K562 (cell line): ENCODE results near the gene CPNE1. TPM values are rescaled to one million over a fixed set of nuclear protein-coding genes. Genes with fewer than 3 reads are reported as not detected.

Source experiments
- ATAC-seq: fragments of 200-7000 bp; cut with Tn5 transposase; 3 replicates; pipeline ENCODE4 v1.9.1; 2020; ENCODE audit warnings: moderate library complexity
- BruUV-seq: library from RNA; stranded (reverse); fragments of 400-500 nt; replicated peaks from 2 replicates; lab custom pipeline; 2021; lab: Mats Ljungman, UMichigan
- CTCF ChIA-PET: fragments of 300-600 bp; formaldehyde crosslinking; extraction: SDS; loops from one replicate; lab custom pipeline; 2021; ENCODE audit warnings: low intra/inter-chr PET ratio; lab: Yijun Ruan, JAX
- POLR2A ChIA-PET: fragments of 300-600, 350-650 bp; sonication (Branson Sonifier 250); formaldehyde crosslinking; extraction: SDS; loops from one replicate; lab custom pipeline; 2021; ENCODE audit warnings: antibody characterized with exemption, inconsistent platforms; lab: Yijun Ruan, JAX
- DNase-seq, 4 experiments: peaks; one replicate each; pipeline versions ENCODE4 v3.0.0 to v3.0.0-alpha.2; 2011 to 2018; ENCODE audit warnings: low spot score in 3 of 4, mixed read lengths in 3 of 4; ENCODE audit errors: extremely low read depth in 1 of 4
- FAIRE-seq: peaks from 2 replicates; lab custom pipeline; 2011; peaks lifted over from hg19 to GRCh38; lab: Jason Lieb, UNC
- H2AFZ ChIP-seq: 2 replicates; pipeline ENCODE4 v1.6.0; 2011; ENCODE audit warnings: low read depth, low read length, control low read depth, inconsistent platforms
- H3K27ac ChIP-seq: fragments of 200-600 bp; 3 replicates; pipeline ENCODE4 v1.8.0; 2011; ENCODE audit warnings: low read depth, mild to moderate bottlenecking, control low read depth, inconsistent platforms, low read length, moderate library complexity, mixed read lengths; ENCODE audit errors: extremely low read depth
- H3K27me3 ChIP-seq, 2 experiments: fragments of 300-600 bp in 1 of 2; 2 replicates in 1 of 2; 3 replicates in 1 of 2; pipeline versions ENCODE4 v1.6.0 to v1.8.0; 2011; ENCODE audit warnings: inconsistent platforms in 2 of 2, low read length in 2 of 2, mild to moderate bottlenecking in 1 of 2, mixed read lengths in 1 of 2, moderate library complexity in 1 of 2; ENCODE audit not compliant: control insufficient read depth in 2 of 2, insufficient read depth in 2 of 2
- H3K36me3 ChIP-seq: fragments of 300-600 bp; 3 replicates; pipeline ENCODE4 v1.8.0; 2011; ENCODE audit warnings: mild to moderate bottlenecking, low read length, inconsistent platforms; ENCODE audit not compliant: control insufficient read depth, insufficient read depth
- H3K4me1 ChIP-seq, 2 experiments: fragments of 200-600 bp in 1 of 2; replicated peaks in 1 of 2; 2 replicates in 1 of 2; 3 replicates in 1 of 2; pipeline versions ENCODE4 v1.5.1 to v1.8.0; 2011; ENCODE audit warnings: inconsistent platforms in 2 of 2, low read length in 2 of 2, mild to moderate bottlenecking in 1 of 2, mixed read lengths in 1 of 2, moderate library complexity in 1 of 2; ENCODE audit not compliant: control insufficient read depth in 2 of 2, insufficient read depth in 2 of 2
- H3K4me2 ChIP-seq: 2 replicates; pipeline ENCODE4 v1.6.1; 2011; ENCODE audit warnings: low read length, control low read depth, inconsistent platforms, mixed read lengths; ENCODE audit not compliant: insufficient read depth
- H3K4me3 ChIP-seq: fragments of 200-600 bp; sonication (generic), shearing (Covaris generic); 2 replicates; pipeline ENCODE4 v1.5.1; 2016; ENCODE audit warnings: control low read depth, inconsistent platforms
- H3K79me2 ChIP-seq: fragments of 200-600 bp; 3 replicates; pipeline ENCODE4 v1.8.0; 2011; ENCODE audit warnings: low read length, inconsistent platforms; ENCODE audit not compliant: control insufficient read depth, insufficient read depth
- H3K9ac ChIP-seq, 2 experiments: 2 replicates each; pipeline versions ENCODE4 v1.6.0 to v1.6.1; 2011; ENCODE audit warnings: low read depth in 2 of 2, low read length in 2 of 2, control low read depth in 1 of 2, inconsistent platforms in 1 of 2, mild to moderate bottlenecking in 1 of 2, mixed read lengths in 1 of 2; ENCODE audit not compliant: insufficient read depth in 1 of 2
- H3K9me1 ChIP-seq: one replicate; pipeline ENCODE4 v1.6.0; 2011; ENCODE audit warnings: inconsistent platforms, mild to moderate bottlenecking, low read length, moderate library complexity; ENCODE audit not compliant: control insufficient read depth, insufficient read depth
- H3K9me3 ChIP-seq: replicated peaks from 2 replicates; pipeline ENCODE4 v1.5.1; 2011; ENCODE audit warnings: low read depth, low read length, inconsistent platforms; ENCODE audit not compliant: control insufficient read depth, insufficient read depth
- H4K20me1 ChIP-seq: replicated peaks from 2 replicates; pipeline ENCODE4 v1.6.1; 2011; ENCODE audit warnings: low read length, inconsistent platforms, mixed read lengths; ENCODE audit not compliant: control insufficient read depth, insufficient read depth
- ARID3A ChIP-seq: IDR thresholded peaks from 2 replicates; pipeline ENCODE4 v1.6.1; 2012; ENCODE audit warnings: low read depth, low read length, improper control_type of control experiment, borderline replicate concordance
- BDP1 ChIP-seq: IDR thresholded peaks from 3 replicates; pipeline ENCODE4 v1.6.1; 2011; ENCODE audit not compliant: insufficient read length, insufficient read depth
- BRF2 ChIP-seq: IDR thresholded peaks from 3 replicates; pipeline ENCODE4 v1.6.1; 2011; ENCODE audit warnings: borderline replicate concordance, mild to moderate bottlenecking; ENCODE audit not compliant: insufficient read length, insufficient read depth
- E2F5 ChIP-seq: sonication (generic); formaldehyde crosslinking; IDR thresholded peaks from 2 replicates; pipeline ENCODE4 v1.8.0; 2022; ENCODE audit warnings: mild to moderate bottlenecking, missing genetic modification reagents
- KDM2B ChIP-seq: fragments of 250-450 bp; sonication (Bioruptor Pico); IDR thresholded peaks from 2 replicates; pipeline ENCODE4 v1.8.0; 2021; ENCODE audit warnings: mild to moderate bottlenecking, moderate library complexity
- MAZ ChIP-seq, 2 experiments: fragments of 450-650 bp in 1 of 2; sonication (generic) in 1 of 2; formaldehyde crosslinking; IDR thresholded peaks in 1 of 2; conservative IDR thresholded peaks in 1 of 2; 2 replicates each; pipeline versions ENCODE4 v1.4.0 to v1.5.0; 2020; ENCODE audit warnings: mild to moderate bottlenecking in 1 of 2, missing genetic modification reagents in 1 of 2
- NFIC ChIP-seq: fragments of 450-650 bp; IDR thresholded peaks from 2 replicates; pipeline ENCODE4 v1.6.1; 2017; ENCODE audit warnings: mild to moderate bottlenecking, inconsistent platforms
- NRF1 ChIP-seq, 2 experiments: fragments of 450-650 bp; IDR thresholded peaks in 1 of 2; conservative IDR thresholded peaks in 1 of 2; 2 replicates each; pipeline ENCODE4 v1.6.1; 2014; ENCODE audit warnings: mild to moderate bottlenecking in 2 of 2
- RBFOX2 ChIP-seq: fragments of 200-400 bp; formaldehyde crosslinking; IDR thresholded peaks from 2 replicates; pipeline ENCODE4 v1.6.1; 2017; ENCODE audit warnings: low read depth, mild to moderate bottlenecking, low read length, moderate library complexity
- TAF9B ChIP-seq: fragments of 450-650 bp; IDR thresholded peaks from 2 replicates; pipeline ENCODE4 v1.6.1; 2018; ENCODE audit warnings: mild to moderate bottlenecking; ENCODE audit not compliant: partially characterized antibody
- TSC22D4 ChIP-seq: fragments of 450-650 bp; IDR thresholded peaks from 2 replicates; pipeline ENCODE4 v1.6.1; 2016; ENCODE audit warnings: missing genetic modification characterization, missing biosample characterization, control low read depth
- ZNF133 ChIP-seq: fragments of 250-450 bp; sonication (Bioruptor Pico); IDR thresholded peaks from 2 replicates; pipeline ENCODE4 v1.4.0; 2020; ENCODE audit warnings: mild to moderate bottlenecking
- ZNF696 ChIP-seq: fragments of 250-450 bp; sonication (Bioruptor Pico); conservative IDR thresholded peaks from 2 replicates; pipeline ENCODE4 v1.4.0; 2020; ENCODE audit warnings: mild to moderate bottlenecking, moderate library complexity
- WGBS: fragments of 100-300 bp; shearing (Covaris generic); methylation state at CpG from one replicate; pipeline ENCODE4 v1.1.6; 2016; ENCODE audit warnings: low coverage, mixed read lengths; ENCODE audit not compliant: insufficient coverage; ENCODE audit errors: missing lambda C conversion rate; 5-methylcytosine and 5-hydroxymethylcytosine counted together
- in situ Hi-C: fragments of 300-500 bp; cut with MboI; formaldehyde crosslinking; loops from 4 replicates; pipeline ENCODE4 v1.15.0; 2018; ENCODE audit warnings: inconsistent platforms, mixed read lengths
- intact Hi-C: fragments of 100-400 bp; cut with micrococcal nuclease; formaldehyde crosslinking; loops from 2 replicates; pipeline ENCODE4 v1.14.2; 2022
- polyA plus RNA-seq, 8 experiments: library from polyadenylated mRNA; depleted of rRNA in 4 of 8; stranded (reverse) in 5 of 8; unstranded in 3 of 8; fragments of >200 nt; fragmentation: Nextera tagmentation in 2 of 8; fragmentation: Illumina TruSeq in 1 of 8; extraction: Ambion mirVana in 2 of 8; extraction: Trizol in 1 of 8; gene quantifications; 2 replicates each; pipeline versions ENCODE4 v1.2.1 to v1.2.3, GENCODE V29; 2011 to 2014; ENCODE audit warnings: inconsistent platforms in 1 of 8, missing spikeins in 1 of 8
- total RNA-seq, 7 experiments: library from RNA; depleted of rRNA in 6 of 7; stranded (reverse); fragments of >200 nt in 6 of 7; fragmentation: Illumina TruSeq in 2 of 7; extraction: Trizol in 2 of 7; gene quantifications; 2 replicates each; pipeline versions ENCODE4 v1.2.1 to v1.2.3, GENCODE V29; 2011 to 2021; ENCODE audit warnings: low replicate concordance in 1 of 7
- TF ChIP-seq, protein P1 (sequence below): fragments of 450-650 bp; IDR thresholded peaks from 2 replicates; pipeline ENCODE4 v1.6.1; 2017; ENCODE audit warnings: mild to moderate bottlenecking, moderate library complexity
- TF ChIP-seq, protein P2 (sequence below): fragments of 250-450 bp; sonication (Bioruptor Pico); IDR thresholded peaks from 2 replicates; pipeline ENCODE4 v1.9.0; 2021; ENCODE audit warnings: mild to moderate bottlenecking
- TF ChIP-seq, protein P3 (sequence below), 3 experiments: fragments of 200-800 bp in 1 of 3; sonication (Bioruptor generic) in 1 of 3; sonication (generic) in 1 of 3; formaldehyde crosslinking in 1 of 3; IDR thresholded peaks; 2 replicates each; pipeline versions ENCODE4 v1.6.1 to v1.8.0; 2016 to 2022; ENCODE audit warnings: mild to moderate bottlenecking in 2 of 3, missing compliant biosample characterization in 2 of 3, missing genetic modification characterization in 2 of 3, missing genetic modification reagents in 1 of 3

The CPNE1 gene
- total and polyA plus RNA-seq, 9 of the 15 experiments (the other 6 are each of a cell fraction or from before 2014, with no cell fraction given), result 42.1 to 102 (median 56.0) TPM

DNA sequence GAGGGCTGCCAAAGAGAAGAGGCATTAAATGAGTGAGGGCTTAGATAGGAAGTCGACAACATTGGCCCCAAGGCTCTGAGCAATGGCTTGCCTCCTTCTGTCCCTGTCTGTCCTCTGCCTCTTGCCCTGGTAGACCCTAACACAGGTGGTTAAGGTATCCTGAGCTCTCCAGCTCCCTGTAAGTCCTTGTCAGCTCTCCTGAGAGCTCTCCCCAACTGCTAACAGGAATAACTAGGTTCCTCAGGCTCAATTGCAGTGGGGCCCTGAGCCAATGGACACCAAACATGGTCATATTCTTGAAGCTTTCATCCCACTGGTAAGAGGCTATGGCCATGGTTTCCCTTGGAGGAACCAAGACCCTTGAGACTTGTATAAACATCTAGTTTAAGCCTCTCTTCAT, 5.0 kb upstream of the CPNE1 start:
- DNase-seq, result no peak
- peaks cover 59% of the 10 kb centered on the region for H3K36me3 ChIP-seq
- no peaks in the 10 kb centered on the region for H3K9me3 ChIP-seq
- H3K4me1 ChIP-seq, result peaks cover 0 to 6% of the 10 kb centered on the region in 2 experiments; a peak in 2 of 5 replicates
- H3K9ac ChIP-seq, result no peak overlapping the region
- ChIA-PET POLR2A (interaction anchor here (0.6 to 1.0 kb wide), 3 partner anchors 17 to 107 kb away, joined by 3 to 4 read pairs (median 3); no protein-coding TSS in a partner anchor), CTCF (no interaction called here)
- H3K4me2 ChIP-seq, result no peak overlapping the region
- no peak overlapping the region for H3K27ac ChIP-seq
- no TSS peak for BruUV-seq
- H3K79me2 ChIP-seq, result peaks cover 5% of the 10 kb centered on the region
- intact Hi-C loops (no loop called here), in situ Hi-C loops (no loop called here)
- H3K27me3 ChIP-seq, result no peaks in the 10 kb centered on the region
- no peak overlapping the region for H3K4me3 ChIP-seq
- no peaks in the 10 kb centered on the region for H3K9me1 ChIP-seq
- no peak for ATAC-seq
- no peak overlapping the region for H2AFZ ChIP-seq
- no peak for FAIRE-seq
- 36% methylated on average over 1 of the region's 1 CpG for WGBS
- no peaks in the 10 kb centered on the region for H4K20me1 ChIP-seq
- no peak for TF ChIP-seq BDP1
- no peak for TF ChIP-seq MAZ (CRISPR knock-in tag; conservative IDR thresholded peaks at IDR 0.05 in 1 of 2, IDR thresholded peaks at IDR 0.05 in 1 of 2)
- no peak for TF ChIP-seq RBFOX2
- TF ChIP-seq KDM2B (CRISPR knock-in tag), result no peak
- no peak for TF ChIP-seq NFIC
- no peak for TF ChIP-seq ZNF696 (CRISPR knock-in tag)
- no peak for TF ChIP-seq TSC22D4 (tag)
- no peak for TF ChIP-seq E2F5
- TF ChIP-seq, protein P1, sequence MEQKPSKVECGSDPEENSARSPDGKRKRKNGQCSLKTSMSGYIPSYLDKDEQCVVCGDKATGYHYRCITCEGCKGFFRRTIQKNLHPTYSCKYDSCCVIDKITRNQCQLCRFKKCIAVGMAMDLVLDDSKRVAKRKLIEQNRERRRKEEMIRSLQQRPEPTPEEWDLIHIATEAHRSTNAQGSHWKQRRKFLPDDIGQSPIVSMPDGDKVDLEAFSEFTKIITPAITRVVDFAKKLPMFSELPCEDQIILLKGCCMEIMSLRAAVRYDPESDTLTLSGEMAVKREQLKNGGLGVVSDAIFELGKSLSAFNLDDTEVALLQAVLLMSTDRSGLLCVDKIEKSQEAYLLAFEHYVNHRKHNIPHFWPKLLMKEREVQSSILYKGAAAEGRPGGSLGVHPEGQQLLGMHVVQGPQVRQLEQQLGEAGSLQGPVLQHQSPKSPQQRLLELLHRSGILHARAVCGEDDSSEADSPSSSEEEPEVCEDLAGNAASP, result no peak
- no peak for TF ChIP-seq ZNF133 (CRISPR knock-in tag)
- TF ChIP-seq NRF1 (conservative IDR thresholded peaks at IDR 0.05 in 1 of 2, IDR thresholded peaks at IDR 0.05 in 1 of 2), result no peak
- TF ChIP-seq BRF2, result no peak
- no peak for TF ChIP-seq TAF9B
- TF ChIP-seq, protein P2, sequence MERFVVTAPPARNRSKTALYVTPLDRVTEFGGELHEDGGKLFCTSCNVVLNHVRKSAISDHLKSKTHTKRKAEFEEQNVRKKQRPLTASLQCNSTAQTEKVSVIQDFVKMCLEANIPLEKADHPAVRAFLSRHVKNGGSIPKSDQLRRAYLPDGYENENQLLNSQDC (CRISPR knock-in tag), result no peak
- TF ChIP-seq, protein P3, sequence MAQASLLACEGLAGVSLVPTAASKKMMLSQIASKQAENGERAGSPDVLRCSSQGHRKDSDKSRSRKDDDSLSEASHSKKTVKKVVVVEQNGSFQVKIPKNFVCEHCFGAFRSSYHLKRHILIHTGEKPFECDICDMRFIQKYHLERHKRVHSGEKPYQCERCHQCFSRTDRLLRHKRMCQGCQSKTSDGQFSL (CRISPR knock-in tag; IDR thresholded peaks at IDR 0.05), result no peak
- TF ChIP-seq, protein P3 (tag; IDR thresholded peaks at IDR 0.05), result no peak
- TF ChIP-seq ARID3A, result no peak
